ENCODE data around the gene GUCY1A2.
"Not testable (repeated sequence)": the region's sequence is repeated elsewhere in the genome, so short reads cannot be mapped to it uniquely, and the experiment has no call there.

The GUCY1A2 gene

DNA sequence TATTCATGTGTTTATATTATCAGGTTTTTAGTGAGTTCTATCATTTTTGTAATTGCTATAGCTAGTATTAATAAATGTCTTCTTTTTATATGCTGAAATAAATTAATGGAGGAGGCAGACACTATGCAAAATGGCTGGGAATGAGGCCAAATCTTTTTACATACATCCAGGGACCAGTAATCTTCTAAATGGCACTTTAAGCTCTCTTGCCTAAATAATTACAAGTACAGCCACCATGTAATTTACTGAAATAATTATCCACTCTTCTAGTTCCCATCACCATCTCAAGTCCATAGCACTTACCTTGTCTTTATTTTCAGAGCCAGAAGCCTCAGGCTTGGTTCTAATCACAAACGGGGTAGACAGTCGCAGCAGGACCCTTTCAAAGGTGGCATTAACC is 79.1 kb downstream of the GUCY1A2 start:
- DNase-seq (ENCODE audit: low spot score) = no peak

DNA sequence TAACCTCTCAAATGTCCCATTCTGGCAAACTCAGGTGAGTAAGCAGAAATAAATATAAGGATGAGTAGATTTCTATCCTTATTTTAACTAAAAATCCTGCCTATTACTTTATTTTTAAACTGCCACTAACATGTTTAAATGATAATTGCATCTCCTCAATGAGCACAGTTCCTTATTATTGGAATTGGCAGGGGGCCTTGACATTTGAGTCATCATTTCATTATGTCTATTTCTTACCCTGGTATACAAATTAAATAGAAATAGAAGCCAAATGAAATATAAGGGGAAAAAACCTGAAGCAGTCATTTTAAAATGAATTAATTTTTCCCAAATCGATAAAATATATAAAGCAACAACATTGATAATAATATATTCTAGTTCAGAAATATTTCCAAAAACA is 81.2 kb downstream of the GUCY1A2 start:
- no peak for DNase-seq (ENCODE audit: low spot score)

GRCh38 chr11:106925245-106925644 is 93.0 kb downstream of the GUCY1A2 start:
- DNase-seq (ENCODE audit: low spot score) = no peak

GRCh38 chr11:106920899-106921509 is 97.3 kb downstream of the GUCY1A2 start:
- no peak for DNase-seq (ENCODE audit: low spot score)

- no peak for DNase-seq (ENCODE audit: low spot score)
These were observed 100.3 kb downstream of the GUCY1A2 start for GRCh38 chr11:106917973-106918372.

GRCh38 chr11:106914409-106914808 is 103.9 kb downstream of the GUCY1A2 start:
- DNase-seq (ENCODE audit: low spot score) = no peak

DNA sequence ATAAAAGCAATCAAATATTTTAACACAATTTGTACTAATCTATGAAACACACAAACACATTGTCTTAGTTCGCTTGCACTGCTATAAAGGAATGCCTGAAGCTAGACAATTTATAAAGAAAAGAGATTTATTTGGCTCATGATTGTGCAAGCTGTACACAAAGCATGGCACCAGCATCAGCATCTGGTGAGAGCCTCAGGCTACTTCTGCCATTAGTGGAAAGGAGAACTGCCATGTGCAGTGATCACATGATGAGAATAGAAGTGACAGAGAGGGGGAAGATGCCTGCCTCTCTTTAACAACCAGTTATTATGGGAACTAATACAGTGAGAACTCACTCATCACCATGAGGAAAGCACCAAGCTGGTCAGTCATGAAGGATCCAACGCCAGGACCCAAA is 105.1 kb downstream of the GUCY1A2 start:
- DNase-seq (ENCODE audit: low spot score) = no peak

- DNase-seq (ENCODE audit: low spot score) = no peak
These were observed 113.5 kb downstream of the GUCY1A2 start for GRCh38 chr11:106904826-106905225.

GRCh38 chr11:106889718-106890117 is 128.6 kb downstream of the GUCY1A2 start:
- DNase-seq (ENCODE audit: low spot score) = no peak

- no peak for DNase-seq (ENCODE audit: low spot score)
These were observed 129.9 kb downstream of the GUCY1A2 start for GRCh38 chr11:106888386-106888785.

DNA sequence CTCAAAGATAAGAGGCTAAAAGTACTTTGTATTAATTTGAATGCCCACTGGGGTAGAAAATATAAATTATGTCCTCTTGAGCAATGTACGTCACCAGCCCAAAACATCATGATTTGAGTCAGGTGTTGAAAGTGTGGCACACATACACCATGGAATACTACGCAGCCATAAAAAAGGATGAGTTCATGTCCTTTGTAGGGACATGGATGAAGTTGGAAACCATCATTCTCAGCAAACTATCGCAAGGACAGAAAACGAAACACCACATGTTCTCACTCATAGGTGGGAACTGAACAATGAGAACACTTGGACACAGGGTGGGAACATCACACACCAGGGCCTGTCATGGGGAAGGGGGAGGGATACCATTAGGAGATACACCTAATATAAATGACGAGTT is 134.6 kb downstream of the GUCY1A2 start:
- not testable (repeated sequence) for DNase-seq (ENCODE audit: low spot score)

DNA sequence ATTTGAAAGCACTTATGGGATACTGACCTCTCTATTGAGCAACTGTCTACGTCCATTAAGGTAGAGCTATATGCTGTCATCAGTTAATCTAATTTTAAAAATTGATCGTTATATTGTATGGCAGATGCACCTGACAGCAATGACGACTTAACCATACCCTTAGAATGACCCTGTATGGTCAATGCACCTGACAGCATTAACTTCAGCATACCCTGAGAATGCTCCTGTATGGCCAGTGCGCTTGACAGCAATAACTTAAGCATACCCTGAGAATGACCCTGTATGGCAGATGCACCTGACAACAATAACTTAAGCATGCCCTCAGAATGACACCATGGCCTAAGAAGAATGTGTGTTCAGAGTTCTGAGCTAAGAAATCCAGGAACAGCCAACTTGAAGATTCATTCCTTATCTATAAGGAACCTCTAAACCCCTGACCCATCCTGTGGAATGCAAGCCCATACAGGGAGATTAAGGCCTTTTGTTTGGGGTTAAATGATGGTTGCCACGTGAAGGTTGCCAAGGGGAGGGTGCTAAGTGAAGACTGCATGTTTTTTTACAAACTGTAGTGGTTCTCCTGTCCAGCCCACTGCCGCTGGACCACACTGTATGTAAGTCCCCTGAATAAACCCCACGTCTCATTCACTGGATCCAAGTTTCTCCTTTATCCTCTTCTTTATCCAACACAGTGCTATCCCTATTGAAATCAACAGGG is 138.3 kb downstream of the GUCY1A2 start:
- DNase-seq (ENCODE audit: low spot score) = no peak

DNA sequence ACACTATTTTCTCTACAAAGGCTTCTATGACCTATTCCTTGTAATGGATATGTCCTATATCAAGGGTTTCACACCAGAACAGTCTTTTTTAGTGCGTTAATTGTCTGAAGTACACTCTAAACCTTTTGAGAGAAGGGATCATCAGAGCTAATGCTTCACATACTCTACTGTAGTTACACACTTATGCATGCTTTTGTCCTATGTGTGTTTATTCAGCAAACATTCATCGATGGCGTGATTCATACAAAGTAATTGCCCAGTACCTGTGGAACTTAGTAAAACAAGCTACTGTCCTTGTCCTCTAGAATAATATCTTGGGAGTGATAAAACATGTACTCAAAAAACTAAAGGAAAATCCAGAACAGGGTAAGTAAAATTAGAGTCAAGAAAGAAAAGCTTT is 139.2 kb downstream of the GUCY1A2 start:
- no peak for DNase-seq (ENCODE audit: low spot score)

GRCh38 chr11:106875013-106875412 is 143.3 kb downstream of the GUCY1A2 start:
- DNase-seq (ENCODE audit: low spot score) = no peak

DNA sequence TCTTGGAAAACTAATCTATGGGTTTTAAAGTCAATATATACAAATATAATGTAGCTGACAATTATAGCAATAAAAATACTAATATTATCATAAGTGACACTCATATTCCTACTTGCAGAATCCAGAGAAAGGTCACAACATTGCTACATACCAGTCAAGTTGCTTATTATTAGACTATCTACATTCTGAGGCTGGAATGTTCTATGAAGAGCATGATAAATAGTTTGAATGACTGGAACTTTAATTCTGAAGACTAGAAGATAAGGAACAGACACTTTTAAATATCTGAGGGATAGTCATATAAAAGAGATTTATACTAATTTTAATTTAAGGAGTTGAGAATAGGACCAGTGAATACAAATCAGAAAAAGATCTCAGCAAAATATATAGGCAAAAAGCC is 146.0 kb downstream of the GUCY1A2 start:
- no peak for DNase-seq (ENCODE audit: low spot score)

- DNase-seq (ENCODE audit: low spot score) = no peak
These were observed 160.1 kb downstream of the GUCY1A2 start for GRCh38 chr11:106858200-106858599.

GRCh38 chr11:106856566-106856965 is 161.7 kb downstream of the GUCY1A2 start:
- no peak for DNase-seq (ENCODE audit: low spot score)

DNA sequence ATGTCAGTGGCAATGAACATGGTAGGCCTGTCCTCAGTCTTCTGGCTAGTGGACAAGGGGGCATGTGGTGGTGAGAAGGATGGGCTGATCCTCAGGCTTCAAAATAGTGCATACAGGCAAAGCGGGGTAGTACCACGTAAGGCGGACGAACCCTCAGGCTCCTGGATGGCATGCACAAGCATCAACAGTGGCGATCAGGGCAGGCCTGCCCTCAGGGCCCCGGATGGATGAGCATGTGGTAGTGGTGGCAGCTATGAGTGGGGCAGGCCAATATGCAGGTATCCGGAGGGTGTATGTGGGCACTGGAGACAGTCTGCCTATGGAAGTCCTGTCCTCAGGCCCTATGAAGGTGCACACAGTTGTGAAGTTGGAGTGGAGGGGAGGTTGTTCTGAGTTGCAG is 163.8 kb downstream of the GUCY1A2 start:
- no peak for DNase-seq (ENCODE audit: low spot score)

DNA sequence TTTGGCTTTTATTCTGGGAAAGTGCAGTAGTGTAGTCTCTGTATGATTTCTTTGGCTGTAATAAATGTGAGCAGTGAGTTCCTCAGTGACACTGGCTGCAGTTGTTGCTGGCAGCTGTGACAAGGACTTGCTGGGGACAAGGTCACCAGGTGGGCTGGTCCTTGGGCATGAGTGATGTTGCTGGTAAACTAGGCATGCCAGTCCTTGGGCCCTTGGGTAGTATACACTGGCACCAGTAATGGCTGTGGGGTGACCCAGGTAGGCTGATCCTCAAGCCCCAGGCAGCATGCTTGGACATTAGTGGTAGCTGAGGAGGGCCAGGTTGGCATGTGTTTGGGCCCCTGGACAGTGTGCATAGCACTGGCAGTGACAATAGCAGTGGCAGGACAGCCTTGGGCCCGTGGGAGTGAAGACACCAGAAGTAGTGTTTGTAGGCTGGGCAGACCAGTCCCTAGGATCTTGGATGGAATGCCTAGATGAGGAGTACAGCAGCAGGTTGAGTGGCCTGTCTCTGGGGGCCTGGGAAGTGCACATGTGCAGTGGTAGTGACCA is 164.3 kb downstream of the GUCY1A2 start:
- no peak for DNase-seq (ENCODE audit: low spot score)

GRCh38 chr11:106852779-106853178 is 165.5 kb downstream of the GUCY1A2 start:
- DNase-seq (ENCODE audit: low spot score) = no peak

GRCh38 chr11:106848526-106848925 is 169.8 kb downstream of the GUCY1A2 start:
- no peak for DNase-seq (ENCODE audit: low spot score)

DNA sequence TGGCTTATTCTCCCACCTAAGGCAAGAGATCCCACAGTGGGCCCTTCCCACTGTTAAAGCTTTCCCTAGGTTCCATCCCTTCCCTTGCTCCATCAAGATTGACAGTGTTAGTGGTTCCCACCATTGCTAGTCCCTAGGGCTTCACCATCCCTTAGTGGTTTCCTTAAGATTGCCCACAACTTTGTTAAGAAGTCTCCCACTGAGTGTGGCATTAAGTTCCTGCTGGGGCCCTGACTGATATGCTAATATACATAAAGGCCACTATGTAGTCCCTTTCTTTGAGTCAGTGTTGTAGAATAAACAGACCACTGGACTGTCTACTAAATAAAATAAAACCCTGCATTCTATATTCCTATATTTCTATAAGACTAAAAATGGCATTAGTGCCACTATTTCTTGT is 176.1 kb downstream of the GUCY1A2 start:
- DNase-seq (ENCODE audit: low spot score) = no peak

- DNase-seq (ENCODE audit: low spot score) = no peak
These were observed 177.3 kb downstream of the GUCY1A2 start for GRCh38 chr11:106840947-106841346.

GRCh38 chr11:106840146-106840545 is 178.1 kb downstream of the GUCY1A2 start:
- no peak for DNase-seq (ENCODE audit: low spot score)
